ENCODE data around the gene CZIB. TPM values are rescaled to one million over a fixed set of nuclear protein-coding genes. Genes with fewer than 3 reads are reported as not detected.

CZIB gene
- total and polyA plus RNA-seq, 2 of the 8 experiments (the other 6 are each of a cell fraction or from before 2014, with no cell fraction given): 46.5 to 48.0 TPM

DNA sequence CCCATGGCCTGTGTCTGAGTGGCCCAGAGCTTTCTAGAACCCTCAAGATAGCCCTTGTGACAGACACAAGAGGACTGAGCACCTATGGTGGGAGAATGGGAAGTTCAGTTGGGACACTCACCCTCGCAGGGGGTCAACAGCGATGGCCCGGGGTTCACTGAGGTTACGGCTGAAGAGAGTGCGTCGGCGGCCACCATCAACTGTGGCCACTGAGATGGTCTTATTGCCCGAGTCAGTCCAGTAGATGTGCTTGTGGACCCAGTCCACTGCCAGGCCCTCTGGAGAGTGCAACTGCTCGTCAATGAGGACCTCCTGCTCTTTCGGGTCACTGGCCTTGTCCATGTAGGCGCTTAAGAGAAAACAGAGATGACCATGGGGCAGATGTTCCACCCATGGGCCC lies 43.6 kb upstream of the CZIB start:
- peaks cover 0 to 6% of the 10 kb centered on the region in 2 experiments for H4K20me1 ChIP-seq (replicated peaks in 1 of 2; ENCODE audit: control insufficient read depth in 1 of 2, insufficient read depth in 2 of 2, low read length in 2 of 2)
- H3K4me2 ChIP-seq (ENCODE audit: insufficient read depth in 1 of 2, low read depth in 2 of 2, low read length in 2 of 2): no peak overlapping the region
- no peak overlapping the region for H3K9ac ChIP-seq (replicated peaks in 1 of 4; ENCODE audit: extremely low read depth in 1 of 4, low read depth in 3 of 4, low read length in 3 of 4)
- no peak overlapping the region for H3K56ac ChIP-seq (replicated peaks; ENCODE audit: insufficient read length, low read depth, low read length)
- H3K23ac ChIP-seq (ENCODE audit: insufficient read length): no peak overlapping the region
- H3K27me3 ChIP-seq (replicated peaks in 1 of 4; ENCODE audit: control insufficient read depth in 3 of 4, extremely low read depth in 1 of 4, insufficient read depth in 3 of 4, low read length in 3 of 4): no peaks in the 10 kb centered on the region
- no peak overlapping the region for H2BK5ac ChIP-seq (ENCODE audit: low read depth, low read length)
- WGBS, 2 experiments (ENCODE audit: extremely low coverage in 1 of 2, insufficient coverage in 1 of 2, insufficient read length in 1 of 2, insufficient replicate concordance in 2 of 2, low coverage in 1 of 2, low lambda C conversion rate in 2 of 2, missing lambda C conversion rate in 1 of 2): 93% methylated on average over 11 of the region's 11 CpGs; no CpG with 5 or more reads in 1 of the 2 experiments
- no peaks in the 10 kb centered on the region for H3K9me3 ChIP-seq (ENCODE audit: insufficient read depth in 2 of 2, low read depth in 1 of 2, low read length in 1 of 2)
- H3K4ac ChIP-seq (replicated peaks; ENCODE audit: insufficient read length, low read depth, low read length): no peak overlapping the region
- H3K79me1 ChIP-seq (ENCODE audit: low read depth, low read length): no peaks in the 10 kb centered on the region
- no peak overlapping the region for H3K27ac ChIP-seq (ENCODE audit: low read depth, low read length)
- no peak overlapping the region for H3K14ac ChIP-seq (ENCODE audit: insufficient read length)
- H2BK120ac ChIP-seq (replicated peaks; ENCODE audit: low read depth, low read length): no peak overlapping the region
- H3K4me1 ChIP-seq (replicated peaks in 1 of 4; ENCODE audit: control insufficient read depth in 3 of 4, insufficient read depth in 4 of 4, low read length in 3 of 4): no peaks in the 10 kb centered on the region
- DNase-seq (ENCODE audit: low read depth in 1 of 2, low spot score in 2 of 2) (no peak), FAIRE-seq (no peak)
- peaks cover 42 to 91% (median 83%) of the 10 kb centered on the region in 4 experiments for H3K36me3 ChIP-seq (ENCODE audit: control insufficient read depth in 2 of 4, insufficient read depth in 4 of 4, low read length in 3 of 4)
- ChIA-PET CTCF (ENCODE audit: partially characterized antibody) (interaction anchor here (1.0 to 4.1 kb wide), 3 partner anchors 14 to 209 kb away, joined by 3 to 18 read pairs (median 3); no protein-coding TSS in a partner anchor), POLR2A (ENCODE audit: partially characterized antibody) (interaction anchor here (1.4 kb wide), 1 partner anchor 12 kb away, joined by 4 read pairs; no protein-coding TSS in a partner anchor)
- H2BK12ac ChIP-seq (ENCODE audit: low read depth, low read length): no peak overlapping the region
- no peak overlapping the region for H2AFZ ChIP-seq (ENCODE audit: low read length)
- H4K91ac ChIP-seq (replicated peaks; ENCODE audit: insufficient read length, low read length): no peak overlapping the region
- no peak overlapping the region for H4K5ac ChIP-seq (ENCODE audit: insufficient read length, low read depth, low read length)
- no peak overlapping the region for H3K4me3 ChIP-seq (ENCODE audit: extremely low read depth in 1 of 4, insufficient read depth in 2 of 4, low read depth in 3 of 4, low read length in 4 of 4)
- H2BK15ac ChIP-seq (ENCODE audit: low read length): no peak overlapping the region
- no peaks in the 10 kb centered on the region for H3K79me2 ChIP-seq (ENCODE audit: control insufficient read depth in 1 of 2, insufficient read depth in 2 of 2, low read length in 2 of 2)
- no peak overlapping the region for H2AK5ac ChIP-seq (ENCODE audit: low read depth, low read length)
- H3K18ac ChIP-seq (ENCODE audit: extremely low read depth, low read length): no peak overlapping the region
- no peak overlapping the region for H4K8ac ChIP-seq (ENCODE audit: extremely low read depth, insufficient read depth, low read length)
- H3K23me2 ChIP-seq (ENCODE audit: low read depth, low read length): no peaks in the 10 kb centered on the region
- no peak overlapping the region for H2BK20ac ChIP-seq (ENCODE audit: low read length)
- TF ChIP-seq CBX8 (IDR thresholded peaks at IDR 0.05; ENCODE audit: borderline replicate concordance, low read depth, low read length): no peak
- TF ChIP-seq, protein P1, sequence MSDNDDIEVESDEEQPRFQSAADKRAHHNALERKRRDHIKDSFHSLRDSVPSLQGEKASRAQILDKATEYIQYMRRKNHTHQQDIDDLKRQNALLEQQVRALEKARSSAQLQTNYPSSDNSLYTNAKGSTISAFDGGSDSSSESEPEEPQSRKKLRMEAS (IDR thresholded peaks at IDR 0.05): no peak
- no peak for TF ChIP-seq TEAD4 (IDR thresholded peaks at IDR 0.05; ENCODE audit: low read depth, low read length)
- TF ChIP-seq SUZ12 (IDR thresholded peaks at IDR 0.05; ENCODE audit: low read length): no peak
